ENCODE results near the gene HSF5.

- no peak for TF ChIP-seq CTCF (IDR thresholded peaks at IDR 0.05)
- TF ChIP-seq EZH2 (IDR thresholded peaks at IDR 0.05; ENCODE audit: borderline replicate concordance, insufficient read depth, low read depth, low read length, poor library complexity, severe bottlenecking) = no peak
Observed at GRCh38 chr17:58517378-58517927, 29.2 kb upstream of the HSF5 start.
